ENCODE measurements around the gene ZNF518B. TPM values are rescaled to one million over a fixed set of nuclear protein-coding genes. Genes with fewer than 3 reads are reported as not detected.
A peak's percentile ranks its signal among the peaks of the same experiment; 100 is the strongest.

The ZNF518B gene
- total RNA-seq, 1 donor: 44.0 TPM

GRCh38 chr4:10417740-10418139 is 39.5 kb downstream of the ZNF518B start:
- TF ChIP-seq CTCF (IDR thresholded peaks at IDR 0.05; ENCODE audit: insufficient read depth, low read depth, low read length): no peak
- H3K4me3 ChIP-seq (ENCODE audit: low read depth, low read length): no peak overlapping the region
- no peak for DNase-seq (ENCODE audit: low read depth)

- DNase-seq (ENCODE audit: low read depth): no peak
- TF ChIP-seq CTCF (IDR thresholded peaks at IDR 0.05; ENCODE audit: insufficient read depth, low read depth, low read length): no peak
- H3K4me3 ChIP-seq (ENCODE audit: low read depth, low read length): no peak overlapping the region
Observed at GRCh38 chr4:10416441-10416840, 40.8 kb downstream of the ZNF518B start.

GRCh38 chr4:10413177-10413576 is 44.0 kb downstream of the ZNF518B start:
- no peak for TF ChIP-seq CTCF (IDR thresholded peaks at IDR 0.05; ENCODE audit: insufficient read depth, low read depth, low read length)
- DNase-seq (ENCODE audit: low read depth): no peak

GRCh38 chr4:10405672-10406071 is 51.6 kb downstream of the ZNF518B start:
- no peak for TF ChIP-seq CTCF (IDR thresholded peaks at IDR 0.05; ENCODE audit: insufficient read depth, low read depth, low read length)
- no peak overlapping the region for H3K4me3 ChIP-seq (ENCODE audit: low read depth, low read length)
- DNase-seq (ENCODE audit: low read depth): no peak

More at GRCh38 chr4:10413177-10413576, 44.0 kb downstream of the ZNF518B start:
- H3K4me3 ChIP-seq (ENCODE audit: low read depth, low read length): no peak overlapping the region

- peak; percentile 47 for TF ChIP-seq CTCF (IDR thresholded peaks at IDR 0.05; ENCODE audit: insufficient read depth, low read depth, low read length)
- H3K4me3 ChIP-seq (ENCODE audit: low read depth, low read length): no peak overlapping the region
- DNase-seq (ENCODE audit: low read depth): peak; percentile 30
Observed at GRCh38 chr4:10403633-10404445, 53.4 kb downstream of the ZNF518B start.

GRCh38 chr4:10395971-10396580 is 61.1 kb downstream of the ZNF518B start:
- no peak for TF ChIP-seq CTCF (IDR thresholded peaks at IDR 0.05; ENCODE audit: insufficient read depth, low read depth, low read length)
- no peak for DNase-seq (ENCODE audit: low read depth)
- H3K4me3 ChIP-seq (ENCODE audit: low read depth, low read length): no peak overlapping the region

Other genes with a start within 250 kb of the ZNF518B start
- not detected in 2 replicates for gene CLNK, start 227.3 kb upstream of the ZNF518B start, total RNA-seq